GM21723 (cell line): Measurements from ENCODE around the gene ASS1.
"Not testable (repeated sequence)": the region's sequence is repeated elsewhere in the genome, so short reads cannot be mapped to it uniquely, and the experiment has no call there.

Experiments used
- ATAC-seq: cut with Tn5 transposase; IDR thresholded peaks from one replicate; pipeline ENCODE4 v1.9.1; 2021; ENCODE audit warnings: mild to moderate bottlenecking, moderate library complexity; ENCODE audit not compliant: unreplicated experiment

The ASS1 gene

GRCh38 chr9:130433168-130433946 is 11.4 kb upstream of the ASS1 start:
- ATAC-seq: no peak

GRCh38 chr9:130433947-130434262 is 10.9 kb upstream of the ASS1 start:
- ATAC-seq: no peak

GRCh38 chr9:130434656-130435055 is 10.1 kb upstream of the ASS1 start:
- ATAC-seq: not testable (repeated sequence)

- ATAC-seq: no peak
Observed at GRCh38 chr9:130437011-130437789, 7.6 kb upstream of the ASS1 start.

- ATAC-seq: no peak
Observed at GRCh38 chr9:130438382-130438981, 6.3 kb upstream of the ASS1 start.

GRCh38 chr9:130441031-130441430 is 3.7 kb upstream of the ASS1 start:
- ATAC-seq: no peak

- no peak for ATAC-seq
Observed at GRCh38 chr9:130442746-130443455, 1.9 kb upstream of the ASS1 start.

GRCh38 chr9:130443456-130443801 is 1.3 kb upstream of the ASS1 start:
- ATAC-seq: no peak

- no peak for ATAC-seq
Observed at GRCh38 chr9:130443840-130444492, 795 bp upstream of the ASS1 start.

GRCh38 chr9:130445268-130445983 is 665 bp downstream of the ASS1 start:
- no peak for ATAC-seq

- no peak for ATAC-seq
Observed at GRCh38 chr9:130446101-130446861, 1.5 kb downstream of the ASS1 start.

- no peak for ATAC-seq
Observed at GRCh38 chr9:130447193-130447816, 2.5 kb downstream of the ASS1 start.

GRCh38 chr9:130448035-130448624 is 3.4 kb downstream of the ASS1 start:
- ATAC-seq: no peak

- no peak for ATAC-seq
Observed at GRCh38 chr9:130448771-130449603, 4.2 kb downstream of the ASS1 start.

- ATAC-seq: no peak
Observed at GRCh38 chr9:130450344-130451003, 5.7 kb downstream of the ASS1 start.

- ATAC-seq: no peak
Observed at GRCh38 chr9:130451004-130451390, 6.2 kb downstream of the ASS1 start.
